HFFc6 (cell line): ENCODE data around the gene REEP1. TPM values are rescaled to one million over a fixed set of nuclear protein-coding genes. Genes with fewer than 3 reads are reported as not detected.

Experiments
- DNase-seq: peaks from one replicate; pipeline ENCODE4 v3.0.0-alpha.2; 2018
- H3K27ac Mint-ChIP-seq: 2 replicates; pipeline ENCODE4 v1.8.0; 2020; ENCODE audit warnings: mild to moderate bottlenecking, mixed read lengths
- H3K27me3 Mint-ChIP-seq: 2 replicates; pipeline ENCODE4 v1.8.0; 2021; ENCODE audit warnings: mild to moderate bottlenecking, moderate library complexity, mixed read lengths; ENCODE audit not compliant: insufficient read depth
- H3K36me3 Mint-ChIP-seq: 2 replicates; pipeline ENCODE4 v1.8.0; 2021; ENCODE audit warnings: low read depth, mixed read lengths
- H3K4me1 Mint-ChIP-seq: 2 replicates; pipeline ENCODE4 v1.8.0; 2020; ENCODE audit warnings: low read depth, mixed read lengths
- H3K4me3 Mint-ChIP-seq: 2 replicates; pipeline ENCODE4 v1.8.0; 2020; ENCODE audit warnings: mild to moderate bottlenecking, moderate library complexity, mixed read lengths
- H3K9me3 Mint-ChIP-seq: 2 replicates; pipeline ENCODE4 v1.8.0; 2020; ENCODE audit warnings: mild to moderate bottlenecking, mixed read lengths
- CTCF ChIP-seq: fragments of 200-600 bp; sonication (generic); IDR thresholded peaks from 2 replicates; pipeline ENCODE4 v1.5.0; 2021; ENCODE audit warnings: antibody characterized with exemption, mild to moderate bottlenecking
- total RNA-seq, 6 experiments: library from RNA; stranded (reverse); fragmentation: NEBNext Ultra II Directional; extraction: Animal tissue kit (Norgen Biotek cat#: 25700); gene quantifications; 2 replicates in 1 of 6; 3 replicates in 5 of 6; pipeline ENCODE4 v1.2.3, GENCODE V29; 2021

Gene REEP1
- total RNA-seq, 6 experiments from 2014 or later: 0.07 to 0.23 (median 0.15) TPM

GRCh38 chr2:86235196-86235980 is 102.0 kb downstream of the REEP1 start:
- Mint-ChIP-seq H3K36me3 (no peaks in the 10 kb centered on the region), H3K4me3 (no peak overlapping the region), H3K9me3 (no peaks in the 10 kb centered on the region), H3K4me1 (peaks cover 4% of the 10 kb centered on the region; the same call in 1 of the 2 replicates), H3K27ac (no peak overlapping the region), H3K27me3 (peaks cover 31% of the 10 kb centered on the region)
- no peak for DNase-seq
- TF ChIP-seq CTCF: no peak

GRCh38 chr2:86234563-86235131 is 102.8 kb downstream of the REEP1 start:
- no peak for DNase-seq
- peaks cover 4% of the 10 kb centered on the region; the same call in 1 of the 2 replicates for H3K4me1 Mint-ChIP-seq
- TF ChIP-seq CTCF: no peak
- H3K27ac Mint-ChIP-seq: no peak overlapping the region
- no peak overlapping the region for H3K4me3 Mint-ChIP-seq
- H3K9me3 Mint-ChIP-seq: no peaks in the 10 kb centered on the region
- peaks cover 24% of the 10 kb centered on the region for H3K27me3 Mint-ChIP-seq
- no peaks in the 10 kb centered on the region for H3K36me3 Mint-ChIP-seq

- H3K4me3 Mint-ChIP-seq: no peak overlapping the region
- peaks cover 17% of the 10 kb centered on the region for H3K27me3 Mint-ChIP-seq
- no peaks in the 10 kb centered on the region for H3K36me3 Mint-ChIP-seq
- no peak overlapping the region for H3K27ac Mint-ChIP-seq
- H3K9me3 Mint-ChIP-seq: no peaks in the 10 kb centered on the region
- peaks cover 4% of the 10 kb centered on the region; the same call in 1 of the 2 replicates for H3K4me1 Mint-ChIP-seq
- no peak for TF ChIP-seq CTCF
- no peak for DNase-seq
These were observed 104.0 kb downstream of the REEP1 start for GRCh38 chr2:86233436-86233835.

GRCh38 chr2:86232910-86233309 is 104.5 kb downstream of the REEP1 start:
- no peaks in the 10 kb centered on the region for H3K9me3 Mint-ChIP-seq
- H3K36me3 Mint-ChIP-seq: no peaks in the 10 kb centered on the region
- DNase-seq: no peak
- H3K4me3 Mint-ChIP-seq: no peak overlapping the region
- peaks cover 4% of the 10 kb centered on the region; the same call in 1 of the 2 replicates for H3K4me1 Mint-ChIP-seq
- peaks cover 17% of the 10 kb centered on the region for H3K27me3 Mint-ChIP-seq
- H3K27ac Mint-ChIP-seq: no peak overlapping the region
- no peak for TF ChIP-seq CTCF

- H3K27me3 Mint-ChIP-seq: peaks cover 17% of the 10 kb centered on the region
These were observed 105.0 kb downstream of the REEP1 start for GRCh38 chr2:86232373-86232784.

More at GRCh38 chr2:86232373-86232784, 105.0 kb downstream of the REEP1 start:
- no peak for TF ChIP-seq CTCF
- Mint-ChIP-seq H3K4me1 (peaks cover 4% of the 10 kb centered on the region; the same call in 1 of the 2 replicates), H3K4me3 (no peak overlapping the region), H3K27ac (no peak overlapping the region), H3K36me3 (no peaks in the 10 kb centered on the region), H3K9me3 (no peaks in the 10 kb centered on the region)
- DNase-seq: no peak
